Activated CD8-positive, alpha-beta memory T cell treated with anti-CD3 and anti-CD28 coated beads for 1 hour (primary cell): ENCODE results near the gene SFT2D1.

Experiments
- DNase-seq, 2 donors: peaks; one replicate each; pipeline ENCODE4 v3.0.0-alpha.2; 2020; ENCODE audit warnings: low read depth in 1 of 2; ENCODE audit errors: extremely low read depth in 1 of 2

The SFT2D1 gene

GRCh38 chr6:166282394-166283032 is 59.8 kb downstream of the SFT2D1 start:
- no peak for DNase-seq

- no peak for DNase-seq
These were observed 61.2 kb downstream of the SFT2D1 start for GRCh38 chr6:166281104-166281503.

GRCh38 chr6:166279393-166279679 is 63.0 kb downstream of the SFT2D1 start:
- no peak for DNase-seq

- DNase-seq: no peak
These were observed 63.6 kb downstream of the SFT2D1 start for GRCh38 chr6:166278579-166279392.

- no peak for DNase-seq
These were observed 64.3 kb downstream of the SFT2D1 start for GRCh38 chr6:166277892-166278578.

- no peak for DNase-seq
These were observed 65.3 kb downstream of the SFT2D1 start for GRCh38 chr6:166277018-166277417.

GRCh38 chr6:166275714-166276166 is 66.6 kb downstream of the SFT2D1 start:
- DNase-seq: peak; percentile 25 to 76

- DNase-seq: no peak
These were observed 67.5 kb downstream of the SFT2D1 start for GRCh38 chr6:166274739-166275370.

- no peak for DNase-seq
These were observed 68.2 kb downstream of the SFT2D1 start for GRCh38 chr6:166274163-166274562.

GRCh38 chr6:166271376-166271765 is 71.0 kb downstream of the SFT2D1 start:
- no peak for DNase-seq

- DNase-seq: no peak
These were observed 71.5 kb downstream of the SFT2D1 start for GRCh38 chr6:166270706-166271375.
